Endothelial cell of umbilical vein (primary cell): Measurements from ENCODE around the gene KCNQ1OT1. TPM values are rescaled to one million over a fixed set of nuclear protein-coding genes. Genes with fewer than 3 reads are reported as not detected.

Source experiments
- BruUV-seq: library from RNA; stranded (reverse); fragments of 400-500 nt; replicated peaks from 2 replicates; lab custom pipeline; 2021; lab: Mats Ljungman, UMichigan
- CTCF ChIA-PET: fragments of 300-600, 350-600 bp; sonication (Branson Sonifier 250); formaldehyde crosslinking; loops from one replicate; lab custom pipeline; 2021; ENCODE audit warnings: antibody characterized with exemption, inconsistent platforms; lab: Charles Lee
- POLR2A ChIA-PET: fragments of 300-600, 350-600 bp; sonication (Branson Sonifier 250); formaldehyde crosslinking; loops from one replicate; lab custom pipeline; 2021; ENCODE audit warnings: antibody characterized with exemption, inconsistent platforms; lab: Charles Lee
- DNase-seq: peaks from one replicate; pipeline ENCODE4 v3.0.0-alpha.2; 2011; ENCODE audit warnings: low read depth, low spot score
- FAIRE-seq: peaks from 2 replicates; lab custom pipeline; 2011; peaks lifted over from hg19 to GRCh38; lab: Jason Lieb, UNC
- H2AFZ ChIP-seq: 2 replicates; pipeline ENCODE4 v1.6.0; 2012; ENCODE audit warnings: low read depth, low read length, control low read depth, inconsistent platforms
- H3K27ac ChIP-seq: 2 replicates; pipeline ENCODE4 v1.5.1; 2011; ENCODE audit warnings: low read depth, mild to moderate bottlenecking, control low read depth, low read length, moderate library complexity; ENCODE audit not compliant: insufficient read depth
- H3K27me3 ChIP-seq, 2 experiments: 2 replicates each; pipeline versions ENCODE4 v1.6.0 to v1.6.1; 2011; ENCODE audit warnings: low read length in 2 of 2, mixed read lengths in 1 of 2; ENCODE audit not compliant: control insufficient read depth in 2 of 2, insufficient read depth in 2 of 2
- H3K36me3 ChIP-seq, 2 experiments: 2 replicates in 1 of 2; 3 replicates in 1 of 2; pipeline ENCODE4 v1.5.1; 2011; ENCODE audit warnings: low read length in 2 of 2, mild to moderate bottlenecking in 1 of 2, moderate library complexity in 1 of 2; ENCODE audit not compliant: control insufficient read depth in 2 of 2, insufficient read depth in 2 of 2; ENCODE audit errors: extremely low read depth in 1 of 2
- H3K4me1 ChIP-seq: 3 replicates; pipeline ENCODE4 v1.5.1; 2011; ENCODE audit warnings: mild to moderate bottlenecking, low read length; ENCODE audit not compliant: control insufficient read depth, insufficient read depth; ENCODE audit errors: extremely low read depth
- H3K4me2 ChIP-seq: 2 replicates; pipeline ENCODE4 v1.6.1; 2011; ENCODE audit warnings: low read length, control low read depth, mixed read lengths; ENCODE audit not compliant: insufficient read depth
- H3K4me3 ChIP-seq, 3 experiments: fragments of 200-600 bp in 1 of 3; sonication (generic), shearing (Covaris generic) in 1 of 3; replicated peaks in 1 of 3; 2 replicates each; pipeline ENCODE4 v1.5.1; 2011 to 2016; ENCODE audit warnings: control low read depth in 3 of 3, low read length in 3 of 3, mild to moderate bottlenecking in 2 of 3, inconsistent platforms in 1 of 3, low read depth in 1 of 3, moderate library complexity in 1 of 3; ENCODE audit not compliant: insufficient read depth in 1 of 3
- H3K79me2 ChIP-seq: 2 replicates; pipeline ENCODE4 v1.6.0; 2012; ENCODE audit warnings: low read length, inconsistent platforms; ENCODE audit not compliant: control insufficient read depth, insufficient read depth
- H3K9ac ChIP-seq: replicated peaks from 2 replicates; pipeline ENCODE3; 2011; ENCODE audit warnings: low read length, control low read depth; ENCODE audit not compliant: insufficient read depth; ENCODE audit errors: extremely low read depth
- H3K9me1 ChIP-seq: replicated peaks from 3 replicates; pipeline ENCODE4 v1.6.0; 2011; ENCODE audit warnings: mild to moderate bottlenecking, low read length; ENCODE audit not compliant: control insufficient read depth, insufficient read depth; ENCODE audit errors: extremely low read depth
- H3K9me3 ChIP-seq: replicated peaks from 2 replicates; pipeline ENCODE4 v1.5.1; 2012; ENCODE audit warnings: low read length, inconsistent platforms; ENCODE audit not compliant: control insufficient read depth, insufficient read depth
- H4K20me1 ChIP-seq: replicated peaks from 2 replicates; pipeline ENCODE3; 2011; ENCODE audit warnings: mild to moderate bottlenecking, low read length; ENCODE audit not compliant: control insufficient read depth, insufficient read depth; ENCODE audit errors: extremely low read depth
- EZH2 ChIP-seq: IDR thresholded peaks from 2 replicates; pipeline ENCODE4 v1.6.1; 2012; ENCODE audit warnings: borderline replicate concordance, low read depth, mild to moderate bottlenecking, moderate library complexity, low read length, inconsistent platforms; ENCODE audit not compliant: severe bottlenecking
- FOS ChIP-seq: IDR thresholded peaks from 2 replicates; pipeline ENCODE4 v1.6.1; 2011; ENCODE audit warnings: mild to moderate bottlenecking, low read length, moderate library complexity, borderline replicate concordance; ENCODE audit not compliant: insufficient read depth
- GATA2 ChIP-seq: IDR thresholded peaks from 2 replicates; pipeline ENCODE4 v1.7.0; 2011; ENCODE audit warnings: low read depth, mild to moderate bottlenecking, moderate library complexity, mixed read lengths, low read length; ENCODE audit not compliant: insufficient read length, insufficient read depth
- JUN ChIP-seq: IDR thresholded peaks from 2 replicates; pipeline ENCODE4 v1.6.1; 2011; ENCODE audit warnings: borderline replicate concordance, low read depth; ENCODE audit not compliant: insufficient read length, insufficient read depth
- MYC ChIP-seq: IDR thresholded peaks from one replicate; pipeline ENCODE4 v1.6.1; 2011; ENCODE audit warnings: mild to moderate bottlenecking, low read depth, low read length
- POLR2A ChIP-seq: IDR thresholded peaks from 2 replicates; pipeline ENCODE4 v1.6.1; 2012; ENCODE audit warnings: low read depth, mild to moderate bottlenecking, control low read depth, low read length
- POLR2AphosphoS5 ChIP-seq: IDR thresholded peaks from 2 replicates; pipeline ENCODE4 v1.6.1; 2012; ENCODE audit warnings: low read depth, mild to moderate bottlenecking, control low read depth, low read length, moderate library complexity; ENCODE audit not compliant: insufficient read depth
- dilution Hi-C: fragments of 300-500 bp; cut with MboI; formaldehyde crosslinking; loops from one replicate; pipeline ENCODE4 v1.15.0; 2019; ENCODE audit warnings: low sequenced_read_pairs; ENCODE audit not compliant: extremely low pct_ligation_motif_present
- intact Hi-C: fragments of 100-400 bp; cut with micrococcal nuclease; formaldehyde crosslinking; loops from one replicate; pipeline ENCODE4 v1.10.0; 2022
- polyA plus RNA-seq, 4 experiments: library from polyadenylated mRNA; depleted of rRNA in 3 of 4; stranded (reverse) in 3 of 4; unstranded in 1 of 4; fragments of >200 nt; gene quantifications; 2 replicates each; pipeline versions ENCODE4 v1.2.1 to v1.2.3, GENCODE V29; 2011 to 2012; ENCODE audit warnings: missing spikeins in 1 of 4
- total RNA-seq: library from RNA; stranded (reverse); gene quantifications from 2 replicates; pipeline ENCODE4 v1.2.3, GENCODE V29; 2021
- TF ChIP-seq, protein P1 (sequence below), 2 donors: IDR thresholded peaks; 1 replicate in 1 of 2; 2 replicates in 1 of 2; pipeline ENCODE4 v1.5.1; 2011; ENCODE audit warnings: low read length in 2 of 2, mild to moderate bottlenecking in 2 of 2, moderate library complexity in 2 of 2, control low read depth in 1 of 2, inconsistent platforms in 1 of 2, low read depth in 1 of 2; ENCODE audit not compliant: insufficient read depth in 1 of 2; ENCODE audit errors: extremely low read depth in 1 of 2
- TF ChIP-seq, protein P2 (sequence below): IDR thresholded peaks from 2 replicates; pipeline ENCODE4 v1.6.1; 2011; ENCODE audit not compliant: insufficient read depth, insufficient read length

The KCNQ1OT1 gene
- total and polyA plus RNA-seq, 2 donors (not counting 3 experiments of a cell fraction or from before 2014, with no cell fraction given), result 0.11 to 1.8 TPM

DNA sequence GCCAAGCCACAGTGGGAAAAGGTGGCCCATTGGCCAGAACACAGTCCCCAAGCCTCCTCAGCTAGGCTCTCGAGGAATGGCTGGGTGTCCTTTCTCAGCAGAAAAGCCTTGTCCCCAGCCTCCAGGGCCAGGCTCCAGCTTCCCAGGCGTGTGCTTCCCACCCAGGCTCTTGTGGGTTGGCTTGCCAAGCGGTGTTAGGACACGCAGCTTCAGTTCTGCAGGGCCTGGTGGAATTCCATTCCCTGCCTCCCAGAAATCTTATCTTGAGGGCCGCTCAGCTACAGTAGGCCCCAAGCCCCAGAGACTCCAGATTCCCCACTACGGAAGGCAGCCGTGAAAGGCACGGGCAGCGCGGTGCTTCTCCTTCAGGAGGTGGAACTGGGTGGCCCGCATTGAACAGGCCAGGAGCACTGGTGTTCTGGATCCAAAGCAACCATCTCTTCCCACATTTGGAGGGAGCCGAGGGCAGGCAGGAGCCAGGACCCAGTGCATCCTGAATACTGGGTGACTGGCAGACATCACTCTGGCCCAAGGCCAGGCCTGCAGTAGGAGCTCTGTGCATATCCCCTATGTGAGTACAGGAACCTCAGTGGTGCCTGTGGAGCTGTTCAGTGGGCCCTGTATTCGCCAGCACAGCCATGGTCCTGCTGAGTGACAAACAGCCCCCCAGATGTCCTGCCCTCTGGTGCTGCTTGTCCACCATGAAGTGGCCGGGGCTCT lies 16.7 kb upstream of the KCNQ1OT1 start:
- H3K9ac ChIP-seq, result no peak overlapping the region
- ChIA-PET POLR2A (no interaction called here), CTCF (no interaction called here)
- H3K79me2 ChIP-seq, result no peaks in the 10 kb centered on the region
- H3K4me3 ChIP-seq, result no peak overlapping the region
- H3K4me2 ChIP-seq, result no peak overlapping the region
- H3K27ac ChIP-seq, result no peak overlapping the region
- H3K9me3 ChIP-seq, result no peaks in the 10 kb centered on the region
- intact Hi-C loops, result no loop called here
- no peak for DNase-seq
- TF ChIP-seq GATA2 (no peak), POLR2AphosphoS5 (no peak), MYC (no peak), FOS (no peak), JUN (no peak), EZH2 (no peak), POLR2A (no peak)
- TF ChIP-seq, protein P1, sequence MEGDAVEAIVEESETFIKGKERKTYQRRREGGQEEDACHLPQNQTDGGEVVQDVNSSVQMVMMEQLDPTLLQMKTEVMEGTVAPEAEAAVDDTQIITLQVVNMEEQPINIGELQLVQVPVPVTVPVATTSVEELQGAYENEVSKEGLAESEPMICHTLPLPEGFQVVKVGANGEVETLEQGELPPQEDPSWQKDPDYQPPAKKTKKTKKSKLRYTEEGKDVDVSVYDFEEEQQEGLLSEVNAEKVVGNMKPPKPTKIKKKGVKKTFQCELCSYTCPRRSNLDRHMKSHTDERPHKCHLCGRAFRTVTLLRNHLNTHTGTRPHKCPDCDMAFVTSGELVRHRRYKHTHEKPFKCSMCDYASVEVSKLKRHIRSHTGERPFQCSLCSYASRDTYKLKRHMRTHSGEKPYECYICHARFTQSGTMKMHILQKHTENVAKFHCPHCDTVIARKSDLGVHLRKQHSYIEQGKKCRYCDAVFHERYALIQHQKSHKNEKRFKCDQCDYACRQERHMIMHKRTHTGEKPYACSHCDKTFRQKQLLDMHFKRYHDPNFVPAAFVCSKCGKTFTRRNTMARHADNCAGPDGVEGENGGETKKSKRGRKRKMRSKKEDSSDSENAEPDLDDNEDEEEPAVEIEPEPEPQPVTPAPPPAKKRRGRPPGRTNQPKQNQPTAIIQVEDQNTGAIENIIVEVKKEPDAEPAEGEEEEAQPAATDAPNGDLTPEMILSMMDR (IDR thresholded peaks at IDR 0.05; ENCODE audit: extremely low read depth in 1 of 2, insufficient read depth in 1 of 2, low read depth in 1 of 2, low read length in 2 of 2), result no peak
- TF ChIP-seq, protein P2, sequence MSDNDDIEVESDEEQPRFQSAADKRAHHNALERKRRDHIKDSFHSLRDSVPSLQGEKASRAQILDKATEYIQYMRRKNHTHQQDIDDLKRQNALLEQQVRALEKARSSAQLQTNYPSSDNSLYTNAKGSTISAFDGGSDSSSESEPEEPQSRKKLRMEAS, result no peak
- H3K9me1 ChIP-seq, result no peaks in the 10 kb centered on the region
- H2AFZ ChIP-seq, result no peak overlapping the region
- H4K20me1 ChIP-seq, result no peaks in the 10 kb centered on the region
- no peaks in the 10 kb centered on the region for H3K4me1 ChIP-seq
- no TSS peak for BruUV-seq
- H3K36me3 ChIP-seq, result no peaks in the 10 kb centered on the region
- no peaks in the 10 kb centered on the region for H3K27me3 ChIP-seq
- dilution Hi-C loops, result no loop called here
- no peak for FAIRE-seq
